DOHH2 (cell line): ENCODE results near the gene GMFB.

ENCODE experiments used
- CTCF ChIP-seq: fragments of 200-600 bp; sonication (generic); IDR thresholded peaks from one replicate; pipeline ENCODE4 v1.5.1; 2014; ENCODE audit warnings: antibody characterized with exemption, mild to moderate bottlenecking, low read depth, low read length; ENCODE audit not compliant: poor library complexity, severe bottlenecking
- EZH2phosphoT487 ChIP-seq: fragments of 200-600 bp; sonication (generic); IDR thresholded peaks from 2 replicates; pipeline ENCODE4 v1.6.1; 2017; ENCODE audit warnings: borderline replicate concordance, mild to moderate bottlenecking, antibody characterized with exemption, low read length, moderate library complexity, mixed read lengths

GRCh38 chr14:54483073-54483745, 5.6 kb downstream of the GMFB start:
- TF ChIP-seq CTCF (no peak), EZH2phosphoT487 (no peak)
